ENCODE measurements around the gene ZIM2.

ZIM2 gene

GRCh38 chr19:56838909-56839651, 1.4 kb downstream of the ZIM2 start:
- DNase-seq (ENCODE audit: low spot score), result peak; percentile 10

GRCh38 chr19:56838024-56838908, 2.3 kb downstream of the ZIM2 start:
- DNase-seq (ENCODE audit: low spot score), result no peak

GRCh38 chr19:56837492-56838023, 3.0 kb downstream of the ZIM2 start:
- no peak for DNase-seq (ENCODE audit: low spot score)

DNA sequence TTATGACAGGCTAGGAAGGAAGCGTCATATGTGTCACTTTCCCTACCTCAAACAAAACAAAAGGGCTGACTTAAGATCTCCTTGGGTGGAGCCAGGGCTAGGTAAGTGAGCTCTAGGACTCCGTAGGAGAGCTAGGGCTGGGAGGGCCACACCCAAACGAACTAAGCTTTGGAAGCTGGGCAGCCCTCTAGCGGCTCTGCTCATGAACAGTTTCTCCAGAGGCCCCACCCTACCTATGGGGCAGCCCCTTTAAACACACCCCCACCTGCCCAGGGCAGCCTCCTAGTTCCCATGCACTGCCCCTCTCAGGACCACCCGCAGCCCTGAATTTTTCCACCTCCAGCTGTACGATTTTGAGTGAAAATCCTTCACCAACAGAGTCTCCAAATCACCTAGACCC, 3.5 kb downstream of the ZIM2 start:
- no peak for DNase-seq (ENCODE audit: low spot score)

DNA sequence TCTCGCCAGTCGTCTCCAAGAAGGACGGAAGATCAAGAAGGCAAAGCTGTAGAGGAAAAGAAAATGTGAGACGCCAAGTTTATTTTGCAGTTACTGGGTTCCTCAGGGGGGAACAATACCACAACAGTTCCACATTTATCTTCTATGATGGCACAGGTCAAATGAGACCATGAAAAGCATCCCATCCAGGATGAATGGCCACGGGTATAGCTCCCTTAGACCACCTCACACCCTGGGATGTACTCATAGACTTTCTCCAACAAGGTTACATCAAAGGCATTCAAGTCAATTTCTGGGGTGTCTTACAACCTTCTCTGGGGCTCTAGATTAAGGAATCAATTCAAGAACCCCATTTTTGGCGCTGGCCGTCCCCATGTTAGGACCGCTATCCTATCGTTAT, 4.5 kb downstream of the ZIM2 start:
- DNase-seq (ENCODE audit: low spot score), result no peak

DNA sequence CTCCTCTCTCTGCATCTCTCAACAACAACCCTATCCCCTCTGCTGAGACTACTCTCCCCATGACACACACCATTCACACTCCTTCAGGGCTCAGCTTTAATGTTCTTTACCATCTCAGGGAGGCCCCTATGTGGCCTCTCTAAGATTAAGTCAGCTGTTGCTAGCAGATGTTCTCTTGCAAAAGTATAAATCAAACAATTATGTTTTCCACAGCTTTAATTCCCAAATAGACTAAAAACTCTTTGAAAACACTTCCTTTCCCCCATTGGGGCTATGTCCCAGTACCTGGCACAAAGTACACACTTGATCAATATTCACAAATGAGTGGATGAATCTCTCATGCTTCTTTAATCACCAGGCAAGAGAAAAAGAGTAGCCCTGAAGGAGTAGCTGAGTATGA, 5.1 kb downstream of the ZIM2 start:
- DNase-seq (ENCODE audit: low spot score), result no peak

DNA sequence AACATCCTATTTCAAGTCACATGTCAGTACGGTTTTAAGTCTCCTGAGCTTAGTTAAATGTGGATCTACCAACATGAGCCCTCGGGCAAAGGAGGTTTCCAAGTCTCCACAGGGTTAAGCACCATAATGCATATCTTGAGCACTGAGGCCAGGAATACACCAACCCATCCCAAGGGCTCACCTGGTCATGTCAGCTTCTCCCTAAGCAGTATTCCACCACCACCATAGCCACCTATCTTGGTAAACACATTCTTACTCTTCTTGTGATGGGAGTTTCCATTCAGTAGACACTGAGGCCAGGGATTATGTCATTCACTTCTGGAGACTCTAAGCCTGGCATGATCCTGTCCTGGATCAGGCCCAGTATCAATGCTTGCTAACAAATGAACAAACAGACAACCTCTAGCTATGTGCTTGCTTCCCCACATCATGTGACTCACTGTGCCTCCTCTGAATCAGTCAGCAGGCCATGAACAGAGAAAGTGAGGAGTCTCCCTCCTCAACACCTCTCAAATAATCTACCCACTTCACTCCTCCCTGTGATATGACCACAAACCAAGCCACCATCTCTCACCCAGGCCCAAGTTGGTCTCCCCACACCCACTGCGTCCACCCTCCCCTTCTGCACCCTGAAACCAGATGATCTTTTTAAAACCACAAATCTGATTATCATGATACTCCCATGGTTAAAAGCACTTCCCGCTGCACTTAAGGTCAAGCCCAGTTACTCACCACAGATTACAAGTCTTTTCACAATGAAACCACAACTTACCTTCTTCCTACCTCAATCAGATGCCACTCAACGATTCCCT, 5.8 kb downstream of the ZIM2 start:
- no peak for DNase-seq (ENCODE audit: low spot score)

DNA sequence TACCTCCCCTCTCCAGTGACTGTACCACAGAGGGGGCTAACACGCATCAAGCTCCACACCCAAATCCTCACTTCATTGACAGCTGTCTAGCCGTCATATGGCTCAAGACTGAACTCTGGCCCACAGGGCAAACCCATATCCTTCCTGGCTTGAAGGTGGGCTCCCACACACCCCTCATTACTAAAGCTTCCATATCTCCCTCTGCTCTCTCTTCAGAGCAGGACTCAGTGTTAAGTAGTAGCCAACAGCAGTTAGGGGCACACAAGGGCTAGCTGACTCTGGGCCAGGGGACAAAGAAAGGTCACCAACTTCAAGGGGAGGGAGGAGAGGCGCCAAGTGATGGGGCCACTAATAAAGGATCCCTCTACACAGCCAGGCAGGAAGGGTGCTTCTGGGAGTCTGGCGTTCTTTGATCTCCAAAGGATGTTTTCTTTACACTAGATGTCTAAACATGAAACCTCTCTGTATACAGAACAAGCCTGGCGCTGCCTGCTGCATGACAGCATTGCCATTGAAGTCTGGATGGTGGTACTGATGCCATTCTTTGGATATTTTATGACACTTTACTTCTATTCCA, 8.1 kb downstream of the ZIM2 start:
- DNase-seq (ENCODE audit: low spot score), result no peak

DNA sequence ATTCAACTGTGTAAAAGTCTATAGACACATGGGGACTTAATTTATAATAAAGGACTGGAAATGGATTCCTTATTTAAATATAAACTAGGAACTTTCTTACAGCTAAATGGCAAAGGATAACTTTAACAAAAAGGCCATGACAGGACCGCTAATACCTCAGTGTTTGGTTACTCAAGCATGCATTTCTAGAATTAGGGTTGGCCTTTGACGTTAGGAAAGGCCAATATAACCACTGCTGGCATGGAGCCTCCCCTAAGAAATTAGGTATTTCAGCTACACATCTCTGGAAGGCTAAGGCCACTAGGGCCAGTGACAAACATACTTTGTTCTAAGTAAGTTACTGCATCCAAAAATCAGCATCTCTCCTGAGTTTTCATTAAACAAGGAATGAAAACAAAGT, 9.3 kb downstream of the ZIM2 start:
- DNase-seq (ENCODE audit: low spot score), result no peak

GRCh38 chr19:56829596-56829995, 10.9 kb downstream of the ZIM2 start:
- DNase-seq (ENCODE audit: low spot score), result no peak

GRCh38 chr19:56827708-56828107, 12.8 kb downstream of the ZIM2 start:
- no peak for DNase-seq (ENCODE audit: low spot score)

DNA sequence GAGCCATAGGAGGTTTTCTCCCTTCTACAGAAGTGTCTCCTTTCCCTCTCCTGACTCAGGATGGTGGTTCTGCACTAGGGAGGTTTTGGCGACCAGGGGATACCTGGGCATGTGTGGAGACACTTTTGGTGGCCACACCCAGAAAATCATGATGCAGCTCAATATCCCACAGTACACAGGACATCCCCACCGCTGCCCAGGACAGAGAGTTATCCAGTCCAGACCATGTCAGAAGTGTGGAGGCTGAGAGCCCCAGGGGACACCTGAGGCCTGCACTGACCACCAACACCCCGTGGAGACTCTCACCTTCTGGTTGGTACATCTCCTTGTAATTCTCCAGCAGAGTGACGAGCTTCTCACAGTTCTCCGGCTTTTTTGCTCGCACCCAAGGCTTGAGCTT, 16.6 kb downstream of the ZIM2 start:
- DNase-seq (ENCODE audit: low spot score), result no peak

- no peak for DNase-seq (ENCODE audit: low spot score)
Observed at GRCh38 chr19:56823417-56823816, 17.1 kb downstream of the ZIM2 start.

- no peak for DNase-seq (ENCODE audit: low spot score)
Observed at GRCh38 chr19:56822755-56823154, 17.8 kb downstream of the ZIM2 start.

GRCh38 chr19:56821675-56822074, 18.9 kb downstream of the ZIM2 start:
- DNase-seq (ENCODE audit: low spot score), result no peak

GRCh38 chr19:56821209-56821608, 19.3 kb downstream of the ZIM2 start:
- no peak for DNase-seq (ENCODE audit: low spot score)

GRCh38 chr19:56819166-56819565, 21.4 kb downstream of the ZIM2 start:
- DNase-seq (ENCODE audit: low spot score), result no peak

GRCh38 chr19:56814656-56815055, 25.9 kb downstream of the ZIM2 start:
- no peak for DNase-seq (ENCODE audit: low spot score)

DNA sequence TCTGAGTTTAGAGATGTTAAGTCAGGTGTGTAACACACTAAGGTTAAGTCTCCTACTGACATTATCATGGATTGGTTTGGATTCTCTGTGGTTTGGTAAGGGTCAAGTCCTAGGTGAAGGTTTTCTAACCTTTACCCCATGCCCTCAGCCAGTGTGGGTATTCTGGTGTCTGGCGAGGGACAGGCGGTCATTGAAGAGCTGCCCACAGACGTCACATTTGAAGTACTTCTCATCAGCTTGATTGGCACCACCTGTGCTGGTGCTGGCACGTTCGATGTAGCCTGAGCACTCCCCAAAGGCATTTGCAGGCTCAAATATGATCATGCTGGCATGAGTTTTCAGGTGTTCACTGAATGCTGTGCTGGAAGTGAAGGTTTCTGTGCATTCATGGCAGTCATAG, 27.0 kb downstream of the ZIM2 start:
- DNase-seq (ENCODE audit: low spot score), result no peak

- DNase-seq (ENCODE audit: low spot score), result no peak
Observed at GRCh38 chr19:56811480-56811879, 29.0 kb downstream of the ZIM2 start.

- no peak for DNase-seq (ENCODE audit: low spot score)
Observed at GRCh38 chr19:56810260-56810659, 30.3 kb downstream of the ZIM2 start.

Measured in CD4-positive, alpha-beta T cell treated with Interleukin-15 for 4 hours (primary cell).